Measurements from ENCODE around the gene NR2E1. TPM values are rescaled to one million over a fixed set of nuclear protein-coding genes. Genes with fewer than 3 reads are reported as not detected.
A peak's percentile ranks its signal among the peaks of the same experiment; 100 is the strongest.

NR2E1 gene
- total RNA-seq, 1 donor from 2014 or later, result not detected

DNA sequence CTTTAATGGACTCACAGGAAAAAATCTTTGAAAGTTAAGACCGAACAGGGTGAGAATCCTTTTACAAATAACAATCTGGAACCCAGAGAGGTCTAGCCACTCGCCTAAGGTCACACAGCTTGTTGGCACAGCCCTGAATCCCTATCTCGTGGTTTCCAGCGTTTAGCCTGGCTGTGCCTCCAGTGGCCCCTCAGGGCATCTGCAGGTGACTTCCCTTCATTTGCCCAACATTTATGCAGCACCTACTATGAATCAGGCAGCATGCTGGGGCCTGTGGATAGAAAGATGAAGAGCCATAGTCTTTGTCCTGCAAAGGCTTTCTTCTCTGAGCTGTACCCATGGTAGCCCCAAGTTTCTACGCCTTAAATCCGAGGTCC is 2.6 kb upstream of the NR2E1 start:
- Histone ChIP-seq H3K27me3 (peaks cover 19% of the 10 kb centered on the region), H3K4me3 (no peak overlapping the region), H3K27ac (no peak overlapping the region), H3K9me3 (no peaks in the 10 kb centered on the region), H3K36me3 (no peaks in the 10 kb centered on the region), H3K4me1 (peaks cover 6 to 22% of the 10 kb centered on the region in 2 donors)
- TF ChIP-seq, protein P1, sequence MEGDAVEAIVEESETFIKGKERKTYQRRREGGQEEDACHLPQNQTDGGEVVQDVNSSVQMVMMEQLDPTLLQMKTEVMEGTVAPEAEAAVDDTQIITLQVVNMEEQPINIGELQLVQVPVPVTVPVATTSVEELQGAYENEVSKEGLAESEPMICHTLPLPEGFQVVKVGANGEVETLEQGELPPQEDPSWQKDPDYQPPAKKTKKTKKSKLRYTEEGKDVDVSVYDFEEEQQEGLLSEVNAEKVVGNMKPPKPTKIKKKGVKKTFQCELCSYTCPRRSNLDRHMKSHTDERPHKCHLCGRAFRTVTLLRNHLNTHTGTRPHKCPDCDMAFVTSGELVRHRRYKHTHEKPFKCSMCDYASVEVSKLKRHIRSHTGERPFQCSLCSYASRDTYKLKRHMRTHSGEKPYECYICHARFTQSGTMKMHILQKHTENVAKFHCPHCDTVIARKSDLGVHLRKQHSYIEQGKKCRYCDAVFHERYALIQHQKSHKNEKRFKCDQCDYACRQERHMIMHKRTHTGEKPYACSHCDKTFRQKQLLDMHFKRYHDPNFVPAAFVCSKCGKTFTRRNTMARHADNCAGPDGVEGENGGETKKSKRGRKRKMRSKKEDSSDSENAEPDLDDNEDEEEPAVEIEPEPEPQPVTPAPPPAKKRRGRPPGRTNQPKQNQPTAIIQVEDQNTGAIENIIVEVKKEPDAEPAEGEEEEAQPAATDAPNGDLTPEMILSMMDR (IDR thresholded peaks at IDR 0.05), result no peak
- no peak for DNase-seq (ENCODE audit: low spot score in 2 of 2)
- intact Hi-C loops (cut with DNase I), result no loop called here

DNA sequence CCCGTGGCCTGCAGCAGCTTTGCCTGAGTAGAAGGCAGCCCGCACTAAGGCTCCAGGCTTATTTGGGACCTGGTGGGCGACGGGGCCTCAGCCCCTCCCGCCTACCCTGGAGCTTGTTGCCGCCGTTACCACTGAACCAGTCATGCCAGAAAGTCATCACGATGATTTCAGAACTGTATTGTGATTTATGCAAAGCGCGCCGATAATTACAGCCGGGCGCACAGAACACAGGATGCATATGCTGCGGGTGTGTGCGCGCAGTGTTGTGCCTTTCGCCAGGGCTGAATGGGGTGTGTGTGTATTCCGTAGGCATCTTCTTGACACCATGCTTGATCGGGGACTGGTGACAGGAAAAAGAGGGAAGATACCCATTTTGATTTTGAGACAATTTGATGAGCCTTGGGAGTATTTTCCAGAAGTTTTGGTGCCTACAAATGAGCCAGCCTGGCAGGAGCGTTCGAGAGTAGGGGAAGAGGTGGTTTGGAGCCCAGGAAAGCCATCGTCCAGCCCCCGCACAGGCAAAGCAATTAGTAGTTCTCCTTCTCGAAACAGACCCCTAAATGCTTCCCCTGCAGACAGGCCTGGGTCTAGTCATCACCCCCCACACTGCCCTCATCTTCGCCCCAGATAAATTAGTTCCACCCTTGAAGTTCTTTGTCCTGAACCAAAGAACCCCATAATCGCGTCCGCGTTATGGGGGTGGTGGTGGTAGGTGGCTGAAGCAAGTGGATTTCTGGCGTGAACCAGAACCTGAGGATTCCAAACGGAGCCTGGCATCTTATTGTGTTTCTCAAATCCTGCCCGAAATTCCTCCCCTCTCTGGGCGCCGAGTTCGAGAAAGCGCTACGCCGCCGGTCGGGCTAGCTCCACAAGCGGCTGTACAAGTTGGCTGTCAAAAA is 1.9 kb upstream of the NR2E1 start:
- intact Hi-C loops (cut with DNase I), result no loop called here
- Histone ChIP-seq H3K4me3 (no peak overlapping the region), H3K9me3 (no peaks in the 10 kb centered on the region), H3K27ac (no peak overlapping the region), H3K27me3 (peaks cover 19% of the 10 kb centered on the region), H3K36me3 (no peaks in the 10 kb centered on the region), H3K4me1 (peaks cover 6 to 26% of the 10 kb centered on the region in 2 donors)
- DNase-seq (ENCODE audit: low spot score in 2 of 2), result peak in 1 of 2 donors; percentile 34
- TF ChIP-seq, protein P1 (IDR thresholded peaks at IDR 0.05), result no peak

DNA sequence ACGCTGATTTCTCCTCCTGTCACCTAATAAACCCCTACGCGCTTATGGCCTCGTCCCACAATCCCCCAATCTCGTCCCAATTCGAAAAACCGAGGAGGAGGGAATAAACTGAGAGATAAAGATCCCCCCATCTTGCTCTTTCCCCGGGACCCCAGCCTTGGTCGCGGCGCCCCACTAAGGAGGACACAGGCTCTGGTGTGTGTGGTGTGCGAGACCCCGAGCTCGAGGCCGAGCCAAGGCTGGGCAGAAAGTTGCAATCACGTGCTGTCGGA is 1.3 kb upstream of the NR2E1 start:
- DNase-seq (ENCODE audit: low spot score in 2 of 2), result no peak
- no peak overlapping the region for H3K27ac ChIP-seq
- H3K4me1 ChIP-seq, result peaks cover 6 to 29% of the 10 kb centered on the region in 2 donors
- H3K4me3 ChIP-seq, result peak overlapping the region; percentile 27 to 52
- TF ChIP-seq, protein P1 (IDR thresholded peaks at IDR 0.05), result no peak
- peaks cover 19% of the 10 kb centered on the region for H3K27me3 ChIP-seq
- intact Hi-C loops (cut with DNase I), result no loop called here
- H3K36me3 ChIP-seq, result no peaks in the 10 kb centered on the region
- H3K9me3 ChIP-seq, result no peaks in the 10 kb centered on the region

DNA sequence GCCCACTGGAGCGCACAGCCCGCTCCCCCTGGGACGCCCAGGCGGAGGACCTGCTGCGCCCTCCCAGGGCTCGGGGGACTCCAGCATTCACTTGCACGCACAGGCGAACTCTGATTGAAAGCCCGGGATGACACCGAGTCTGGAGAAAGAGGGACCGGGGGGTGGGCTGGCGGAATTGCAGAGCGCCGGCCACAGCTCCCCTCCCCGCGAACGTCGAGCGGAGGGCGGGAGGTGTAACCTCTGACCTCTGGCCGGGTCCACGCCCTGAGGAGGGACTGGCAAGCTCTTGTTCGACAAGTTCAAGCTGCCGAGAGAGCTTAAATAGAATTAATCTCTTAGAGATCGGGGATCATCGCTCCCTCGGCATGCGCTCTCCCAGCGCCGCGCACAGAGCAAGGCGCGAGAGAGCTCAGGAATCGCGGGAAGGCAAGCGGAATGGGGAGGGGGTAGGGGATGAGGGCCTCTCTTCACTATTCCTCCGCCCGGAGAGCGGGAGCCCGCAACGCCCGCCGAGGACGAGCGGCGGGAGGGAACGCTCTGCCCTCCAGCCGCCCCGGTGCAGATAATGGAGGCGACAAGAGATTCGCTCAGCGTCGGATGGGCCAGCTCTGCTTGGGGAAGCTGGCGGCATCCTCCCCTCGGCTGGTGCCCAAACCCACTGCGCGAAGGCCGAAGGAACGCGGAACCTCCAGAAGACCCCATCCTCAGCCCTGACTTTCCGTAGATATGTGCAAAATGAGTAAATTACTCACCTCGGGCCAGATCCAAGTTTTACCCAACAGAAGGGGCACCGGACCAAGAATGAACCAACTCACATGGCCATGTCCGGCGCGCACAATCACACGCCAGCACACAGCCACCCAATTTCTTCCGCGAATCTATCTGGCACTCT is 761 bp upstream of the NR2E1 start:
- peak overlapping the region; percentile 27 to 52 for H3K4me3 ChIP-seq
- H3K27ac ChIP-seq, result no peak overlapping the region
- intact Hi-C loops (cut with DNase I), result no loop called here
- peaks cover 6 to 29% of the 10 kb centered on the region in 2 donors for H3K4me1 ChIP-seq
- H3K9me3 ChIP-seq, result no peaks in the 10 kb centered on the region
- TF ChIP-seq, protein P1 (IDR thresholded peaks at IDR 0.05), result no peak
- H3K36me3 ChIP-seq, result no peaks in the 10 kb centered on the region
- DNase-seq (ENCODE audit: low spot score in 2 of 2), result peak in 1 of 2 donors; percentile 54
- H3K27me3 ChIP-seq, result peaks cover 19% of the 10 kb centered on the region

DNA sequence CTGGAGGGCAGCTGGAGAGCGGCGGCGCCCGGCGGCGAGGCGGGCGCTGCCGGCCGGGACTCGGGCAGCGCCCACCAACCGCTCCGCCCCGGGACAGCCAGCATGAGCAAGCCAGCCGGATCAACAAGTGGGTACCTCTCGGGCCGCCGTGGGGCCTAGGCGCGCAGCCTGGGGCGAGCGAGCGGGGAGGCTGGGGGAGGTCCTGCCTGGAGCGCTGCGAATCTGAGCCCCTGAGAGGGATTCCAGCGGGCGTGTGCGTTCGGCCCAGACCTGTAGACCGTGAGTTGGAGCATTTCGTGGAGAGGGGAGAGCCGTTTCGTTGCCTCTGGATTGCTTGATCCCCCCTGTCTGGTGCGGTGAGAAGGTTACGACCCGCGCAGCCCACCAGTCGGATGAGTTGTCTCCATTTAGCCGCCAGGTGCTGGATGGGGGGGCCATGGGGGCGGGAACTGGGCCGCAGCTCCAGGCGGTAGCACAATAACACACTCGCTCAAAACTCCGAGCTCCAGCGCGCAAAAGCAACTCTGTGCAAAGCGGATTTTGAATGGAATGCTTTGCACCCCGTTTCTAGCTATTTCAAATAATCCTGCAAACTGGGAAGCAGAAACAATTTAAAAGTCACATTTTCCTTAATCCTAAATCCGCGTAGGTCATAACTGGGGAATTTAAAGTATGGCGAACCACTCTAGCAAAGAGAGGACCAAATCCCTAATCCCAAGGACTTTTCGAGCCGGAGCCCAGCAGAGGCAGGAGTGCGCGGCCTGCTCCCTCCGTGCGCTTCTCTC is 1.0 kb downstream of the NR2E1 start:
- H3K27me3 ChIP-seq, result peaks cover 19% of the 10 kb centered on the region
- DNase-seq (ENCODE audit: low spot score in 2 of 2), result peak in 1 of 2 donors; percentile 51
- H3K36me3 ChIP-seq, result no peaks in the 10 kb centered on the region
- no peak overlapping the region for H3K27ac ChIP-seq
- TF ChIP-seq, protein P1 (IDR thresholded peaks at IDR 0.05), result no peak
- peak overlapping the region; percentile 25 to 52 for H3K4me3 ChIP-seq
- peaks cover 6 to 29% of the 10 kb centered on the region in 2 donors for H3K4me1 ChIP-seq
- H3K9me3 ChIP-seq, result no peaks in the 10 kb centered on the region
- intact Hi-C loops (cut with DNase I), result no loop called here

Data from ascending aorta (tissue), 2 donors.